Left renal cortex interstitium (tissue), 4 donors: ENCODE results near the gene DTX2. TPM values are rescaled to one million over a fixed set of nuclear protein-coding genes. Genes with fewer than 3 reads are reported as not detected.

Experiments
- polyA plus RNA-seq, 4 donors: library from polyadenylated mRNA; unstranded; fragments of 120-200 nt; gene quantifications; one replicate each; pipeline ENCODE4 v1.2.1, GENCODE V29; 2013; ENCODE audit not compliant: insufficient read length in 4 of 4

DTX2 gene
- polyA plus RNA-seq, 4 donors: 5.6 to 14.5 (median 9.3) TPM

Other genes with a start within 250 kb of the DTX2 start
- gene HSPB1, start 159.0 kb upstream of the DTX2 start, polyA plus RNA-seq: 100 to 1,000 TPM; 137 to 302 (median 224) TPM
- 100 to 1,000 TPM; 117 to 129 (median 125) TPM for gene YWHAG, start 102.7 kb upstream of the DTX2 start, polyA plus RNA-seq
- 1 to 10 TPM; 3.9 to 6.9 (median 4.4) TPM for gene SSC4D, start 52.0 kb upstream of the DTX2 start, polyA plus RNA-seq
- 10 to 100 TPM in 1 of 4 donors, 1 to 10 TPM in 3; 1.7 to 16.2 (median 3.2) TPM for gene ZP3, start 36.8 kb upstream of the DTX2 start, polyA plus RNA-seq
- 1 to 10 TPM; 2.2 to 4.2 (median 2.6) TPM for gene UPK3B, start 48.8 kb downstream of the DTX2 start, polyA plus RNA-seq
- gene SPDYE16, start 81.6 kb downstream of the DTX2 start, polyA plus RNA-seq: 1 to 10 TPM; 1.3 to 6.0 (median 2.9) TPM
- gene POMZP3, start 165.6 kb downstream of the DTX2 start, polyA plus RNA-seq: 10 to 100 TPM; 10.9 to 20.4 (median 17.9) TPM